Caco-2 (cell line): ENCODE results near the gene RTL10. TPM values are rescaled to one million over a fixed set of nuclear protein-coding genes. Genes with fewer than 3 reads are reported as not detected.

Experiments
- BruUV-seq: library from RNA; stranded (reverse); fragments of 400-500 nt; replicated peaks from 2 replicates; lab custom pipeline; 2021; lab: Mats Ljungman, UMichigan
- CTCF ChIA-PET: fragments of 300-600 bp; sonication (Branson Sonifier 250); formaldehyde crosslinking; loops from one replicate; lab custom pipeline; 2022; ENCODE audit warnings: antibody characterized with exemption; lab: Charles Lee
- POLR2A ChIA-PET: fragments of 300-600 bp; sonication (Branson Sonifier 250); formaldehyde crosslinking; loops from one replicate; lab custom pipeline; 2022; ENCODE audit warnings: antibody characterized with exemption; lab: Charles Lee
- DNase-seq, 2 experiments: peaks; one replicate each; pipeline versions ENCODE4 v3.0.0 to v3.0.0-alpha.2; 2020 to 2022
- H3K27me3 ChIP-seq: replicated peaks from 2 replicates; pipeline ENCODE4 v1.6.0; 2011; ENCODE audit warnings: low read length; ENCODE audit not compliant: control insufficient read depth, insufficient read depth
- H3K36me3 ChIP-seq: 2 replicates; pipeline ENCODE4 v1.5.1; 2011; ENCODE audit warnings: low read length; ENCODE audit not compliant: control insufficient read depth, insufficient read depth
- H3K4me1 ChIP-seq: fragments of 250-450 bp; sonication (Bioruptor Pico); 2 replicates; pipeline ENCODE4 v1.5.1; 2020; ENCODE audit warnings: mild to moderate bottlenecking
- H3K4me3 ChIP-seq: 2 replicates; pipeline ENCODE4 v1.5.1; 2011; ENCODE audit warnings: low read depth, mild to moderate bottlenecking, control low read depth, low read length
- H3K9me3 ChIP-seq: fragments of 250-450 bp; sonication (Bioruptor Pico); 2 replicates; pipeline ENCODE4 v1.5.1; 2020; ENCODE audit warnings: mild to moderate bottlenecking, moderate library complexity
- H3K27ac Mint-ChIP-seq: one replicate; pipeline ENCODE4 v1.8.0; 2022; ENCODE audit warnings: mixed read lengths; ENCODE audit not compliant: unreplicated experiment
- H3K27me3 Mint-ChIP-seq: one replicate; pipeline ENCODE4 v1.8.0; 2022; ENCODE audit warnings: mixed read lengths; ENCODE audit not compliant: insufficient read depth, unreplicated experiment
- H3K36me3 Mint-ChIP-seq: one replicate; pipeline ENCODE4 v1.8.0; 2022; ENCODE audit warnings: mild to moderate bottlenecking, mixed read lengths; ENCODE audit not compliant: insufficient read depth, unreplicated experiment
- H3K4me1 Mint-ChIP-seq: one replicate; pipeline ENCODE4 v1.8.0; 2022; ENCODE audit warnings: low read depth, mixed read lengths; ENCODE audit not compliant: unreplicated experiment
- H3K4me3 Mint-ChIP-seq: one replicate; pipeline ENCODE4 v1.8.0; 2022; ENCODE audit warnings: mild to moderate bottlenecking, moderate library complexity, mixed read lengths; ENCODE audit not compliant: unreplicated experiment
- H3K9me3 Mint-ChIP-seq: one replicate; pipeline ENCODE4 v1.8.0; 2022; ENCODE audit warnings: mixed read lengths; ENCODE audit not compliant: unreplicated experiment
- CTCF ChIP-seq, 2 experiments: fragments of 200-600 bp in 1 of 2; IDR thresholded peaks; 1 replicate in 1 of 2; 2 replicates in 1 of 2; pipeline versions ENCODE4 v1.5.1 to v1.8.0; 2011 to 2022; ENCODE audit warnings: antibody characterized with exemption in 1 of 2, control low read depth in 1 of 2, inconsistent platforms in 1 of 2, low read depth in 1 of 2, low read length in 1 of 2, mild to moderate bottlenecking in 1 of 2, moderate library complexity in 1 of 2; ENCODE audit not compliant: insufficient read depth in 1 of 2, severe bottlenecking in 1 of 2, unreplicated experiment in 1 of 2
- intact Hi-C: fragments of 100-400 bp; cut with micrococcal nuclease; formaldehyde crosslinking; loops from one replicate; pipeline ENCODE4 v1.10.0; 2022; ENCODE audit not compliant: unreplicated experiment
- total RNA-seq: library from RNA; stranded (reverse); gene quantifications from 2 replicates; pipeline ENCODE4 v1.2.3, GENCODE V29; 2022

The RTL10 gene
- total RNA-seq, 1 experiment from 2014 or later: 27.5 TPM

GRCh38 chr22:19807914-19808872 lies 46.5 kb downstream of the RTL10 start:
- no peaks in the 10 kb centered on the region for H3K4me1 ChIP-seq
- Mint-ChIP-seq H3K9me3 (no peaks in the 10 kb centered on the region), H3K36me3 (no peaks in the 10 kb centered on the region), H3K4me3 (no peak overlapping the region), H3K27ac (no peak overlapping the region), H3K4me1 (no peaks in the 10 kb centered on the region), H3K27me3 (no peaks in the 10 kb centered on the region)
- no peak overlapping the region for H3K4me3 ChIP-seq
- no peaks in the 10 kb centered on the region for H3K27me3 ChIP-seq
- H3K36me3 ChIP-seq: no peaks in the 10 kb centered on the region
- DNase-seq: peak in 1 of 2 experiments; percentile 23
- ChIA-PET POLR2A (no interaction called here), CTCF (no interaction called here)
- H3K9me3 ChIP-seq: no peaks in the 10 kb centered on the region
- BruUV-seq: no TSS peak
- intact Hi-C loops: no loop called here
- TF ChIP-seq CTCF (IDR thresholded peaks at IDR 0.05; ENCODE audit: insufficient read depth in 1 of 2, low read depth in 1 of 2, low read length in 1 of 2, severe bottlenecking in 1 of 2, unreplicated experiment in 1 of 2): no peak

- Histone ChIP-seq H3K4me1 (no peaks in the 10 kb centered on the region), H3K9me3 (no peaks in the 10 kb centered on the region), H3K27me3 (no peaks in the 10 kb centered on the region), H3K36me3 (no peaks in the 10 kb centered on the region), H3K4me3 (no peak overlapping the region)
- Mint-ChIP-seq H3K27ac (no peak overlapping the region), H3K36me3 (no peaks in the 10 kb centered on the region), H3K4me1 (no peaks in the 10 kb centered on the region), H3K27me3 (no peaks in the 10 kb centered on the region), H3K9me3 (no peaks in the 10 kb centered on the region), H3K4me3 (no peak overlapping the region)
- no peak for TF ChIP-seq CTCF (IDR thresholded peaks at IDR 0.05; ENCODE audit: insufficient read depth in 1 of 2, low read depth in 1 of 2, low read length in 1 of 2, severe bottlenecking in 1 of 2, unreplicated experiment in 1 of 2)
- ChIA-PET POLR2A (no interaction called here), CTCF (no interaction called here)
- DNase-seq: peak in 1 of 2 experiments; percentile 22
- intact Hi-C loops: no loop called here
- no TSS peak for BruUV-seq
Observed at GRCh38 chr22:19807161-19807913, 47.3 kb downstream of the RTL10 start.
